Esophagus squamous epithelium (tissue), 4 donors: Measurements from ENCODE around the gene DSE.

Experiments
- POLR2A ChIP-seq, 4 donors: fragments of 450-650 bp; IDR thresholded peaks; one replicate each; pipeline ENCODE4 v1.6.1; 2017; ENCODE audit warnings: antibody characterized with exemption in 4 of 4, mild to moderate bottlenecking in 4 of 4, moderate library complexity in 3 of 4
- TF ChIP-seq, protein P1 (sequence below), 6 experiments: fragments of 450-650 bp in 4 of 6; fragments of 200-600 bp in 2 of 6; sonication (generic) in 2 of 6; IDR thresholded peaks; one replicate each; pipeline ENCODE4 v1.5.1; 2016 to 2019; ENCODE audit warnings: antibody characterized with exemption in 6 of 6, mild to moderate bottlenecking in 4 of 6, moderate library complexity in 4 of 6

DNA sequence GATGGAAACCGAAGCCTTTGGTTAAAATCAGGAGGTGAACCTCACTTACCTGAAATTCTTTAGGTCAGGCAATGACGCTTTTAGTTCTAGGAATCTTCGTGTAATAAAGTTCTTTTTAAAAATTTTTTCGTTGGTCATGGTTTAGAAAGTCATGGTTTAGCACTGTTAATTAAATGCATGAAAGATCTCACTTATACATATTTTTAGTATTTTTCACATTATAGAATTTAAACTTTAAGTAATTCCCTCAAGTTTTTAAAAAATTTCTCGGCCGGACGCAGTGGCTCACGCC lies 1.1 kb downstream of the DSE start:
- TF ChIP-seq, protein P1, sequence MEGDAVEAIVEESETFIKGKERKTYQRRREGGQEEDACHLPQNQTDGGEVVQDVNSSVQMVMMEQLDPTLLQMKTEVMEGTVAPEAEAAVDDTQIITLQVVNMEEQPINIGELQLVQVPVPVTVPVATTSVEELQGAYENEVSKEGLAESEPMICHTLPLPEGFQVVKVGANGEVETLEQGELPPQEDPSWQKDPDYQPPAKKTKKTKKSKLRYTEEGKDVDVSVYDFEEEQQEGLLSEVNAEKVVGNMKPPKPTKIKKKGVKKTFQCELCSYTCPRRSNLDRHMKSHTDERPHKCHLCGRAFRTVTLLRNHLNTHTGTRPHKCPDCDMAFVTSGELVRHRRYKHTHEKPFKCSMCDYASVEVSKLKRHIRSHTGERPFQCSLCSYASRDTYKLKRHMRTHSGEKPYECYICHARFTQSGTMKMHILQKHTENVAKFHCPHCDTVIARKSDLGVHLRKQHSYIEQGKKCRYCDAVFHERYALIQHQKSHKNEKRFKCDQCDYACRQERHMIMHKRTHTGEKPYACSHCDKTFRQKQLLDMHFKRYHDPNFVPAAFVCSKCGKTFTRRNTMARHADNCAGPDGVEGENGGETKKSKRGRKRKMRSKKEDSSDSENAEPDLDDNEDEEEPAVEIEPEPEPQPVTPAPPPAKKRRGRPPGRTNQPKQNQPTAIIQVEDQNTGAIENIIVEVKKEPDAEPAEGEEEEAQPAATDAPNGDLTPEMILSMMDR (IDR thresholded peaks at IDR 0.05) = no peak
- no peak for TF ChIP-seq POLR2A (IDR thresholded peaks at IDR 0.05)
